Adipocyte (in vitro differentiated cells): ENCODE data around the gene MAPT.
A peak's percentile ranks its signal among the peaks of the same experiment; 100 is the strongest.

ENCODE experiments used
- DNase-seq: peaks from one replicate; pipeline ENCODE4 v3.0.0-alpha.2; 2015; ENCODE audit warnings: low read depth
- H3K27me3 ChIP-seq: replicated peaks from 2 replicates; pipeline ENCODE4 v1.7.0; 2013; ENCODE audit warnings: mild to moderate bottlenecking, low read length, moderate library complexity; ENCODE audit not compliant: control insufficient read depth, insufficient read depth
- H3K36me3 ChIP-seq: 2 replicates; pipeline ENCODE4 v1.7.0; 2013; ENCODE audit warnings: low read length, mild to moderate bottlenecking, moderate library complexity; ENCODE audit not compliant: control insufficient read depth, insufficient read depth, severe bottlenecking
- H3K4me1 ChIP-seq: 2 replicates; pipeline ENCODE4 v1.7.0; 2013; ENCODE audit warnings: mild to moderate bottlenecking, low read length, moderate library complexity; ENCODE audit not compliant: control insufficient read depth, insufficient read depth
- H3K4me3 ChIP-seq: 2 replicates; pipeline ENCODE4 v1.7.0; 2013; ENCODE audit warnings: mild to moderate bottlenecking, low read length, moderate library complexity
- H3K9ac ChIP-seq: 2 replicates; pipeline ENCODE4 v1.7.0; 2013; ENCODE audit warnings: mild to moderate bottlenecking, low read length, moderate library complexity
- H3K9me3 ChIP-seq: 2 replicates; pipeline ENCODE4 v1.7.0; 2013; ENCODE audit warnings: mild to moderate bottlenecking, low read length, moderate library complexity; ENCODE audit not compliant: control insufficient read depth

MAPT gene

DNA sequence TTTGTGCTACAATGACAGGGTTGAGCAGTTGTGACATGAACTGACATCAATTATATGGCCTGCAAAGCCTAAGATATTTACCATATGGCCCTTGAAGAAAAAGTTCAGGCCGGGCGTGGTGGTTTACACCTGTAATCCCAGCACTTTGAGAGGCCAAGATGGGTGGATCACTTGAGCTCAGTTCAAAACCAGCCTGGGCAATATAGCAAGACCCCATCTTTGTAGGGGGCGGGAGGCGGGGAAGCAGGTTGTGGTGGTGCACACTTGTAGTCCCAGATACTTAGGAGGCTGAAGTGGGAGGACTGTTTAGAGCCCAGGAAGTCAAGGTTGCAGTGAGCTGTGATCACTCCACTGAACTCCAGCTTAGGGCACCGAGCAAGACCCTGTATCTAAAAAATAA is 153.0 kb downstream of the MAPT start:
- Histone ChIP-seq H3K9me3 (no peaks in the 10 kb centered on the region), H3K27me3 (no peaks in the 10 kb centered on the region), H3K4me3 (no peak overlapping the region), H3K4me1 (peaks cover 36% of the 10 kb centered on the region), H3K36me3 (peaks cover 44% of the 10 kb centered on the region), H3K9ac (no peak overlapping the region)
- DNase-seq, result no peak

DNA sequence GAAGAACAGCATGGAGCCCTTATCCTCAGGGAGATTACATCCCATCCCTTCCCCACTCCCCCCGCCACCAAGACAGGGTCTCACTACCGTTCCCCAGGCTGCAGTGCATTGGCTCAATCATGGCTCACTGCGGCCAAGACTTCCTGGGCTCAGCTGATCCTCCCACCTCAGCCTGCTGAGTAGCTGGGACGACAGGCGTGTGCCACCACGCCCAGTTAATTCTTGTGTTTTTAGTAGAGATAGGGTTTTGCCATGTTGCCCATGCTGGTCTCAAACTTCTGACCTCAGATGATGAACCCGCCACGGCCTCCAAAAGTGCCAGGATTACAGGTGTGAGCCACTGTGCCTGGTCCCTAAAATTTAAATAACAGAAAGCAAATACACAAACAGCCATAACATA is 153.5 kb downstream of the MAPT start:
- Histone ChIP-seq H3K27me3 (no peaks in the 10 kb centered on the region), H3K4me3 (no peak overlapping the region), H3K36me3 (peaks cover 42% of the 10 kb centered on the region), H3K4me1 (peaks cover 36% of the 10 kb centered on the region), H3K9ac (no peak overlapping the region), H3K9me3 (no peaks in the 10 kb centered on the region)
- no peak for DNase-seq

DNA sequence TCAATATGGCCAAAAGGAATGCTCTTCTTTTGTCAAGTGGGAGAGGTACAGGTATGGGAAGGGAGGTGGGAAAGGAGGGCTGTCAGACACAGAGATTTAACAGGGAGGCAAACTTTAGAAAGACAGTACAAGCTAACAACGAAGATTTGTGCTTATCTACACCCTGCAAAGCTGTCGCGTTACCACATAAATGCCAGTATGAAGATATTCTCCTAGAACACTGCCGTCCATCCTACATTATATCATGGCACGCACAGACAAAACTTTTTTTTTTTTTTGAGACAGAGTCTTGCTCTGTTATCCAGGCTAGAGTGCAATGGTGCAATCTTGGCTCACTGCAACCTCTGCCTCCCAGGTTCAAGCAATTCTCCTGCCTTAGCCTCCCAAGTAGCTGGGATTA is 155.3 kb downstream of the MAPT start:
- no peak for DNase-seq
- Histone ChIP-seq H3K9me3 (no peaks in the 10 kb centered on the region), H3K4me1 (peaks cover 29% of the 10 kb centered on the region), H3K36me3 (peaks cover 43% of the 10 kb centered on the region), H3K4me3 (no peak overlapping the region), H3K9ac (no peak overlapping the region), H3K27me3 (no peaks in the 10 kb centered on the region)

DNA sequence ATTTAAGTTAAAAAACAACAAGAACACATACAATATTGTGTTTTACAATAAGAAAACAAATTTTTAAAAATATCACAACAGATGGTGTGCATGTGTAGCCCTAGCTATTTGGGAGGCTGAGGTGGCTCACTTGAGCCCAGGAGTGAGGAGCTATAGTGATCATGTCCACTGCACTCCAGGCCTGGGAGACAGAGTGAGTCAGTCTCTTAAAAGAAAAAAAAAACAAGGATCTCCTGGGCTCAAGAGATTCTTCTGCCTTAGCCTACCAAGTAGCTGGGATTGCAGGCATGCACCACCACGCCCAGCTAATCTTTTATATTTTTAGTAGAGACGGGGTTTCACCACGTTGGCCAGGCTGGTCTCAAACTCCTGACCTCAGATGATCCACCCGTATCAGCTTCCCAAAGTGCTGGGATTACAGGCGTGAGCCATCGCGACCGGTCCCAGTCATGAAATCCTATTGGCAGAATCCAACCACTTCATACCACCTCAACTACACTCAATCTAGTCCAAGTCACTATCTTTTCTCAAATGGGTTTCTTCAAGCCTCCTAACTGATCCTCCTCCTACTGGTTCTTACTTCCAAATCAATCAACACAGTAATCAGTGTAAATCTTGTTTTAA is 159.7 kb downstream of the MAPT start:
- Histone ChIP-seq H3K9me3 (no peaks in the 10 kb centered on the region), H3K4me1 (peaks cover 18% of the 10 kb centered on the region), H3K27me3 (no peaks in the 10 kb centered on the region), H3K36me3 (peaks cover 23% of the 10 kb centered on the region), H3K4me3 (no peak overlapping the region), H3K9ac (no peak overlapping the region)
- DNase-seq, result peak; percentile 23

DNA sequence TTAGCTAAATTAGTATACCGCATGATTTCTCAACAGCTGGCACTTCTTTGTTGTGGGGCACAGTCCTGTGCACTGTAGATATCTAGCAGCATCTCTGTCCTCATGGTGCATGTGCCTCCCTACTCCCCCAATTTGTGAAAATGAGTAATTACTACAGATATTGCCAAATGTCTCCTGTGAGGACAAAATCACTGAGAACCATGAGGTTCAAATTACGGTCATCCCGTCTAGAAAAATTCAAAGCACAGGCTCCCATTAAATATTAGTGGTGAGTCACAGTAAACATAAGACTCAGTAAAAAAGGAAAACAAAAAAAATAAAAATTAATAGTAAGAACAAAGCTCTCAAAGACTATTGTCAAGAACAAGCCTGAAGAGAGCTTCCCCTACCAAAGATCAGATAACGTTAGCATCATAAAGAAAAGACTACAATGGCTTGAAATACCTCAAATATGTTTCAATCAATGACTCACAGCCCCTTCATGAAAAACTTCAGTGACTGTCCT is 162.5 kb downstream of the MAPT start:
- Histone ChIP-seq H3K27me3 (no peaks in the 10 kb centered on the region), H3K4me3 (no peak overlapping the region), H3K36me3 (peaks cover 9% of the 10 kb centered on the region), H3K4me1 (peaks cover 19% of the 10 kb centered on the region), H3K9me3 (no peaks in the 10 kb centered on the region), H3K9ac (no peak overlapping the region)
- DNase-seq, result peak; percentile 75

DNA sequence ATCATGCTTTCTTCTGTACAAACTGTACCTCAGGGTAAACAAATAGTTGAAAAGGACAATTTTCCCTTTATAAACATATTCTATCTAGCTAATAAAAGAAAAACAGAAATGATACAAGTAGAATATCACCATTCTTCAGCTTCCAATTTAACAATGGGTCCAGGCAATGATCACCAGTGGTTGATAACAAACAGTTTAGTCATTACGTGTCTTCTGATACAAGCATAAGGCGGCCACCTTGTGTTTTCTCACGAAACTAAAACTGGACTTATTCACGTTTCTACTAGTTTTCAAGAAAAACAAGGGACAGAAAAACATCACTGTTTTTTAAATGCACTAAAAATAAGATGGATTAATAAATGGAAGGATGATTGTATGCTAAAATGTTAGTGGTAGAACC is 163.0 kb downstream of the MAPT start:
- H3K27me3 ChIP-seq, result no peaks in the 10 kb centered on the region
- no peak overlapping the region for H3K4me3 ChIP-seq
- H3K4me1 ChIP-seq, result peaks cover 19% of the 10 kb centered on the region
- peaks cover 9% of the 10 kb centered on the region for H3K36me3 ChIP-seq
- no peak for DNase-seq
- no peaks in the 10 kb centered on the region for H3K9me3 ChIP-seq
- no peak overlapping the region for H3K9ac ChIP-seq

DNA sequence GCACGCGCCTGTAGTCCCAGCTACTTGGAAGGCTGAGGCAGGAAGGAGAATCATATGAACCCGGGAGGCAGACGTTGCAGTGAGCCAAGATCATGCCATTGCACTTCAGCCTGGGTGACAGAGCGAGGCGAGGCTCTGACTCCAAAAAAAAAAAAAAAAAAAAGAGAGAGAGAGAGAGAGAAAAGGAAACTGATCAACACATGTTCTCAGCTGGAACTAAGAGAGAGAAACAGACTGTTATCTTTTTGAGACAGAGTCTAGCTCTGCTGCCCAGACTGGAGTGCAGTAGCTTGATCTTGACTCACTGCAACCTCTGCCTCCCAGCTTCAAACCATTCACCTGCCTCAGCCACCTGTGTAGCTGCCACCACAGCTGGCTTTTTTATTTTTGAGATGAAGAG is 165.1 kb downstream of the MAPT start:
- H3K36me3 ChIP-seq, result peaks cover 5% of the 10 kb centered on the region
- DNase-seq, result no peak

DNA sequence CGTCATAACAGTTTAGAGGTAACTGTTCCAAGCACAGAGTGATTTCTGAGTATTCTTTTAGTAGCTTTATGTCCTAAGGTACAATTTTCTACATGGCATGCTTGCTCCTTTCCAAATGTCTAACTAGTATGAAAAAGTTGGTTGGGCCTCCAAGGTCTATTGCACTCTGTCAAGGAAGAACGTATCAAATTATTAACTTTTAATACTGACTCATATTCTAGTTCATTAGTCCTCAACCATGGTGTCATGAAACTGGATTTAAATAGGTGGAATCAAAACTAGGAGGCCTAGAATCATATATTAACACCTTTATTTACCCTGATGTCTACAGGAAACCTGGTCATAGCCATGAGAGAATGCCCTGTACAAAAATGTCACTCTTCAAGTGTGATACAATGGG is 166.1 kb downstream of the MAPT start:
- no peak overlapping the region for H3K9ac ChIP-seq
- peaks cover 29% of the 10 kb centered on the region for H3K4me1 ChIP-seq
- no peaks in the 10 kb centered on the region for H3K27me3 ChIP-seq
- DNase-seq, result no peak
- H3K4me3 ChIP-seq, result no peak overlapping the region
- no peaks in the 10 kb centered on the region for H3K9me3 ChIP-seq
- peaks cover 11% of the 10 kb centered on the region for H3K36me3 ChIP-seq

More for the DNA sequence above, 165.1 kb downstream of the MAPT start:
- no peak overlapping the region for H3K4me3 ChIP-seq
- peaks cover 29% of the 10 kb centered on the region for H3K4me1 ChIP-seq
- no peaks in the 10 kb centered on the region for H3K9me3 ChIP-seq
- no peaks in the 10 kb centered on the region for H3K27me3 ChIP-seq
- H3K9ac ChIP-seq, result no peak overlapping the region

DNA sequence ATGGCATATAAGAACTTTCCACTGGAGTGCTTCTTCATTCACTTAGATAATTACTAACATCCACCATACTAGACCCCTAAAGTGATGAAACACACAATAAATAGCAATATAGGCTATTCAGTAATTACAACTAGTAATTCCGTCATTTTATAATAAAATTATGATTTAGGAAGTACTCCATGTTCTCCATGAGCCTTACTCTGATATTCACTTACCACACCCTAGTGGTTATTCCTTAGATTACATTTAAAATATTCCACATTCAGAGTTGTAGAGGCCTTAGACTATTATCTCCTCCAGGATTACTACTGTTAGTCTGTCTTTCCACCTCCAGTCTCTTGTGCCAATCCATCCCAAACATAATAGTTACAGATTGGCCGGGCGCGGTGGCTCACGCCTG is 167.1 kb downstream of the MAPT start:
- H3K27me3 ChIP-seq, result no peaks in the 10 kb centered on the region
- H3K4me1 ChIP-seq, result peaks cover 25% of the 10 kb centered on the region
- peaks cover 21% of the 10 kb centered on the region for H3K36me3 ChIP-seq
- H3K9ac ChIP-seq, result no peak overlapping the region
- DNase-seq, result peak; percentile 50
- H3K4me3 ChIP-seq, result no peak overlapping the region
- H3K9me3 ChIP-seq, result no peaks in the 10 kb centered on the region

DNA sequence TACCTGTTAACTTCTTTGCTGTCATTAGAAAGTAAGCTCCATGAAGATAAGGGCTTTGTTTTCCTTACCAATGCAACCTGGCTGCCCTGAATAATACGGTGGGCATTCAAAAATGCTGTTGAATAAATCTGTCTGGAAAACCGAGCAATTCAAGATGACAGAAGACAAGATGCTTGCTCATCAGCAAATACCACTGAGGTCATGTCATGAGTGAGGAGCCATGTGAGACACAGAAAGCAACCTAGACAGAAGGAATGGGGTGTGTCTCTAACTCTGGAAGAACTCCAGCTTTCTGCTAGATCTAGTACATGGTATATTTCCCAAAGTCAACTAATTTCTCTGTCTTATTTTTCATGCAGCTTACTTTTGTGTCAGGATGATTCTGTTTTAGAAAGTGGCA is 168.9 kb downstream of the MAPT start:
- peaks cover 32% of the 10 kb centered on the region for H3K36me3 ChIP-seq
- H3K4me1 ChIP-seq, result peaks cover 13% of the 10 kb centered on the region
- no peaks in the 10 kb centered on the region for H3K9me3 ChIP-seq
- no peaks in the 10 kb centered on the region for H3K27me3 ChIP-seq
- DNase-seq, result peak; percentile 78
- H3K4me3 ChIP-seq, result no peak overlapping the region
- no peak overlapping the region for H3K9ac ChIP-seq

DNA sequence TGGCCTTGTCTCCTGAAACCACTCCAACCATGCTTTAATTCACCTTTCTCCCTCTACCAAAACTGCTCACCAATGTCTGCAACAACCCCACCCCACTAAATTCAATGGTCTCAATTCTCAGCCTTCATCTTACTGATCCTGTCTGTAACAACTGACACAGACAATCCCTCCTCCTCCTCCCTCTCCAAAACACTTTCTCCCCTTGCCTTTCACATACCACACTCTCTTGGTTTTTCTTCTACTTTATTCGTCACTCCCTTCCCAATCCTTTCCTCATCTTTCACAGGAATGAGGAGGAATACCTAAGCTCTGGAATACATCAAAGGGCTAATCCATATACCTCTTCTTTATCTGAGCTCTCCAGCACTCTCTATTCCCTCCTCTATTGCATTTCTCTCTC is 170.1 kb downstream of the MAPT start:
- DNase-seq, result no peak
- no peaks in the 10 kb centered on the region for H3K9me3 ChIP-seq
- no peak overlapping the region for H3K9ac ChIP-seq
- H3K4me3 ChIP-seq, result no peak overlapping the region
- no peaks in the 10 kb centered on the region for H3K27me3 ChIP-seq
- peaks cover 13% of the 10 kb centered on the region for H3K4me1 ChIP-seq
- peaks cover 29% of the 10 kb centered on the region for H3K36me3 ChIP-seq

DNA sequence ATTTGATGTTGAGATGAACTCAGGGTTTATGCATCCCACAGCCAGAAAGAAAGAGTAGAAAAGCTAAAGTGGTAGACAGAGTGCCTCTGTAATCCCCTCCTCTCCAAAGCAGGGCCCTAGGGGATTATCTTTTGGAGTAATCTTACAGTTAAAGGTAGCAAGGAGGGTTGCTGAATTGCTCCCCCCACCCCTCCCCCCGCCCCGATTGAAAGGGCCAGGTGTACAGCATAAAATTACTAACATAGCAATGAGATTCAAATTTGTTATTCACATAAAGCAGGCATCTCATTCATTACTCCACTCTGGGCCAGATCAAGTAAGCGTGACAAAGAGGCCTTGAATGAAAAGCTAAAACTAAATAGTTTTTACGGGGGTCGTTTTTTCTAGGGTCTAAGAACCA is 177.4 kb downstream of the MAPT start:
- H3K4me1 ChIP-seq, result peaks cover 20% of the 10 kb centered on the region
- H3K4me3 ChIP-seq, result no peak overlapping the region
- peaks cover 10% of the 10 kb centered on the region for H3K36me3 ChIP-seq
- H3K9ac ChIP-seq, result no peak overlapping the region
- H3K9me3 ChIP-seq, result no peaks in the 10 kb centered on the region
- H3K27me3 ChIP-seq, result no peaks in the 10 kb centered on the region
- no peak for DNase-seq
